Measurements from ENCODE around the gene LSR.
"Not testable (repeated sequence)": the region's sequence is repeated elsewhere in the genome, so short reads cannot be mapped to it uniquely, and the experiment has no call there.

LSR gene

DNA sequence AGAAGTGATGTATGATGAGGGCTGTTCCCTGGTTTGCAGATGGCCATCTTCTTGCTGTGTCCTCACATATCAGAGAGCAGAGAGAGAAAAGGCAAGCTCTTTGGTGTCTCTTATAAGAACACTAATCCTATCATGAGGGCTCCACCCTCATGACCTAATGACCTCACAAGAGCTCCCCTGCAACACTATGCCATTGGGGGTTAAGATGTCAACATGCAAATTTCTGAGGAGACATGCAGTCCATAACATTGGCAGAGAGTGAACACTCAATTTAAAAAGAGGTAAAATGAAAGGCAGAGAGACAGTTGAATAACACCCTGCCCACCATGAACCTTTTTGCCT is 31.2 kb upstream of the LSR start:
- DNase-seq (ENCODE audit: low spot score), result no peak

DNA sequence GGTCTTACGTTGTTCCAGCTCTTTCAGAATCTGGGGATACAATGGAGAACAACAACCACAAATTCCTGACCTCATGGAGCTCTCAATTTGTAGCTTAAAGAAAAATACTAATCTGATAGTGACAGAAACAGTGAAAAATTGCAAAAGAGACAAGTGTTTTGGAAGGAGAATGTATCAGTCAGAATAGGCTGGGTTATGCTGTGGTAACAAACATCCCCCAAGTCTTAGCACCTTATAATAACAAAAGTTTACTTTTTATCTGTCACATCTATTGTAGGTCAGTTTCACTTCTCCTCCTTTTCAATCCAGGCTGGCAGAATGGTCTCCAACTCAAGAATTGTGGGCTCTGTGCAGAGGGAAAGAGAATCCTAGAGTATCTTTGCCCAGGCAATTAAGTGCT is 29.8 kb upstream of the LSR start:
- DNase-seq (ENCODE audit: low spot score), result no peak

DNA sequence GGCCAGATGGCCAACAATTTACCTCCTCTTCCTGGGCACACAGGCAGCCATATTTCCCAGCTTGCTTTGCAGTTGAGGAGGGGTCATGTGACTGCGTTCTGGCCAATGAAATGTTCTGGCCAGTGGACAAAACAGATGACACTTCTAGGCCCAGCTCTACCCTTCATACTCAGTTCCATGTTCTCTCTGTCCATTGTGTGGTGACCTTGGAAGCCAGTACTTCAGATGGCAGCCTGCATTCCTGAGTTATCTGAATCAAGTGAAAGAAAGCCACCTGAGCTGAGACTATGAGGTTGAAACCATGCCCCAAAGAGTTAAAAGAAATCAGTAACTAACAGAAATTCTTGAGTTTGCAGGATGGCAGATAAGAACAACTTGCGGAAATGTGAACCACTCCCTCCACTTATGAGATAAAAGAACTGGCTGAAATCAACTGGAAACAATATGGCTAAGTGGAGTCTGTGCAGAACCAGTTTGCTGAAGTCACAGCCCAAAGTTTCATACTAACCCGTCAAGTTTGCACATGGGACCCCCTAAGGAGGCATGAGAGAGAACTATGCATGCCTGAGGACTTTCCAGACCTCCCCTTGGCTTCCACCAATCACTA is 28.4 kb upstream of the LSR start:
- DNase-seq (ENCODE audit: low spot score), result no peak

DNA sequence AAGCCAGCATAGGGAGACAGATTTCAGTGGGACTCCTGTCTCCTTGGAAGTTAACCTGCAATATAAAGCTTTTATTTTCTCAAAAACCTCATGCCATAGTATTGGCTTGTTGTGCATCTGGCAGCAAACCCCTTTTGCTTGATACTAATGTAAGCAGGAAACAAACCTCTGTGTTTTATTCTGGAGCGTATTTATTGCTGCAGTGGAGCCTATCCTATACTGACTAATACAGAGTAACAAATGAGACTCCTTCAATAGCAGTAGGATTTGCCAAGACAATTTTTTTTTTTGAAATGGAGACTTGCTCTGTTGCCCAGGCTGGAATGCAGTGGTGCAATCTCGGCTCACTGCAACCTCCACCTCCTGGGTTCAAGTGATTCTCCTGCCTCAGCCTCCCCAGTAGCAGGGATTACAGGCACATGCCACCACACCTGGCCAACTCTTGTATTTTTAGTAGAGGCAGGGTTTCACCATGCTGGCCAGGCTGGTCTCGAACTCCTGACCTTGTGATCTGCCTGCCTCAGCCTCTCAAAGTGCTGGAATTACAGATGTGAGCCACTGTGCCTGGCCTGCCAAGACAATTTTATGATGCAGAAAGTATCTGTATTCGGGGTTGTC is 27.7 kb upstream of the LSR start:
- DNase-seq (ENCODE audit: low spot score), result not testable (repeated sequence)

DNA sequence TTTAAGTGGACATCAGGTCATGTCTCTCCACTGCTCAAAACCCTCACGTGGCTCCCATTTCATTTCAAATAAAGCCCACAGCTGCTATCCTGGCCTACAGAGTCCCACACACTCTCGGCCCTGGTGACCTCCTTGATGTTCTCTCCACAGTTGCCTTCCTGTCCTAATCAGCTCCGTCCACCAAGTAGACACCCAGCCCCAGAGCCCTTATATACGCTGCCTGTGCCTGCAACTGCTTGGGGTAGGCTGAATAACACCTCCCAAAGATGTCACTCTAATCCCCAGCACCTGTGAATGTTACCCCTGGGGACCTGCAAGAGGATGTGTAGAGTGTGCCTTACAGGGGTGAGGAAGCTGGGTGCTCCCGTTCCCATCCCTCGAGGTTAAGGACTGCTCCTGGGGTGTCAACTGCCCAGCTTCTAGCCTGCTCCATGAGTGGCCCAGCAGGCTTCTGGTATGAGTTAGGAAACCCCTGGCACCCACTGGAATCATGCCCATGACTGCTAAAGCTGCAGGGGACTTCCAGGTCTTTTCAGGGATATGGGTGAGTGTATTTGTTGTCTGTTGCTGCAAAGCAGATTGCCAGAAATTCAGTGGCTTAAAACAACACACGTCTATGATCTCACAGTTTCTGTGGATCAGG is 26.3 kb upstream of the LSR start:
- DNase-seq (ENCODE audit: low spot score), result no peak

DNA sequence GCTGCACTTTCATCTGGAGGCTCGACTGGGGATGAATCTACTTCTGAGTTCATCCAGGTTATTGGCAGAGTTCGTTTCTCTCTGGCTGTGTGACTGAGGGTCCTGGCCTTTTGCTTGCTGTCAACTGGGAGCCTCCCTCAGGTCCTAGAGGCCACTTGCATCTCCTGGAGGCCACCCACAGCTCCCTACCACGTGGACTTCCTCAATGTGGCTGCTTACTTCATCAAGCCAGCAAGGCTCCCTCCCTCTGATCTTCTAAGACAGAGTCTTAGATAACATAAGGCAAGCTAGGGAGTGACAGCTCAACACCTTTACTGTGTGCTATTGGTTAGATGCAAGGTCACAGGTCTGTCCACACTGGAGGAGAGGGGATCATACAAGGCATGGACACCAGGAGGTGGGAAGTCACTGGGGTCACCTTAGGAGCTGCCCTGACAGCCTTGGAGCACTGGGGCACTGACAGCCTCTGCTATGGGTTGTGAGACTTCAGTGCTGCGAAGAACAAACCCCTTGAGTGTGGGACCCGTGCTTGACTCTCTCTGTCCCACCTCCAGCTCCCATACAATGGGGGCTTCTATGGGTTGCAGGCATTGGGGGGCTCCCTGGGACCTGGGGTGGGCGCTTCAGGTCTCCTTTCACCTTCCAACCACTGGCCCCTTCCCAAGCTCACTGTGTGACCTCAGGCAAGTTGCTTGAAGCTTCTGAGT is 25.6 kb upstream of the LSR start:
- DNase-seq (ENCODE audit: low spot score), result no peak

DNA sequence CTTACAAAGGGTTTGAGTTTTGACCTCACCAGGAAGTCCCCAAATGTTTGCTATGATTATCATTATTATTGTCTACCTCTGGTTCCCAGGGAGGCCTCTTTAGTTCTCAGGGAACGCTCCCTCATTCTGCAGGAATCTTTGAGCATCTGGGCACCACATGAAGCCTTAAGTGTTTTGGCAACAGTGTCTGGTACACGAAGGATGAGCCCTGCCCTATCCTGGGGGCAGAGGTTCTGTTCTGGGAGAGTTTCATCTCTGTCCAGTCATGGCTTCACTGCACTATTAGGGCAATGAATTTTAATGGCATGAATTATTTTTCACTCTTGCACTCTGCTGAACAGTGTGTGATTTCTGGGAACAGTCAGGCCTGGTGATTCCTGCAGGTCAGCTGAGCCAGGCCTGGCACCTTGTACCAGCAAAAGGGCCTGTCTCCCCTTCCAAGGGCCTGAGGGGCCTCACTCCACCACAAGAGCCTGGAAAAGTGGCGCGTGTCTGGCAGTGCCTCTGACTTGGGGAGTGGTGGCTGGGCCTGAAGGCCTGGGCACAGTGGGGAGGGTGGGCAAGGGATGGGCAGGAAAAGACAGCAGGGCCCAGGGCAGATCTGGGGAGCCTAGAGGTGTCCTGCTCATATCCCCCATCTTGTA is 24.8 kb upstream of the LSR start:
- DNase-seq (ENCODE audit: low spot score), result peak; percentile 74

DNA sequence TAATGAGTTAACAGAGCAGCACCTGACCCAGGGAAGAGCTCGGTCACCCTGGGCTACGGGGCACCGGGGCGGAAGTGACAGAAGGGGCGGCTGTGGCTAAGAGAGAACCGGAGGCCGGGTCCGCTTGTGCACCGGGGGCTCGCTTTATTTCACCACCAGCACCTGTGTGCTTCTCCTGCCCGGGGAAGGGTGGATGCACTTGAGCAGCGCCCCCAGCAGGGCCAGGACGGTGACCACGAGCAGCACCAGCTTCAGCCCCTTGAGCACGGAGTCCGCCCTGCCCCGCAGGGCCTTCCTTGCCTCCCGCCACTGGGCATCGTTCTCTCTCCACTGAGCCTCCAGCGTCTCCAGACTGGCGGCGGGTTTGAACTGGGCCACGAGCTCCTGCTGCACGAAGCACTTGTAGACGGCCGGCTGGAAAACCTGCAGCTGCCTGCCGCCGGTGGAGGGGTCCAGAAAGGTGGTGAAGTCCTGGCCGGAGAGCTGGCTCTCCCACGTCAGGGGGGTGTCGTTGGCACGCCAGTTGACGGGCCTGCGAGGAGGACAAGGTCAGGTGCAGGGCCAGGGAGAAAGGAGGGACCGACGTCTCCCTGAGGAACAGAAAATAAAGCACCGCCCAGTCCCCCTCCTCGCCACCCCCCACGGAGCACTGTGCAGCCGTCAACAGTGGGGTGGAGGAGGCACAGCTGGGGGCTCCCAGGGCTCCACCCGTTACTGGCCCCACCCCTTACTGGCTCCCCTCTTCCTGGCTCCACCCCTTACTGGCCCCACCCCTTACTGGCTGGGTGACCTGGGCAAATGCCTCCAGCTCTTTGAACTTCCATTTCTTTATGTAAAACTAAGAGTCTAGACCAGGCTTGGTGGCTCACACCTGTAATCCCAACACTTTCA is 23.9 kb upstream of the LSR start:
- no peak for DNase-seq (ENCODE audit: low spot score)

DNA sequence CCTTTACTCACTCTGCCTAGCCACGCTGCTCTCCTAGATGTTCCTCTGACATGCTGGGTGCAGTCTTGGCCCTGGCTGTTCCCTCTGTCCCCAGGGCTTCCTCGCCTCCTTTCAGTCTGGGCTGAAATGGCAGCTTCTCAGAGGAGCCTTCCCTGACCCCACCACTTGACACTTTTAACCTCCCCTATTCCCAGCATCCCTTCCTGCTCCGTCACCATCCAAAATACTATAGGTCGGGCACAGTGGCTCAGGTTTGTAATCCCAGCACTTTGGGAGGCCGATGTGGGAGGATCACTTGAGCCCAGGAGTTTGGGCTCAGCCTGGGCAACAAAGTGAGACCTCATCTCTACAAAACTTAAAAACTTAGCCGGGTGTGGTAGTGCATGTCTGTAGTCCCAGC is 22.9 kb upstream of the LSR start:
- no peak for DNase-seq (ENCODE audit: low spot score)

DNA sequence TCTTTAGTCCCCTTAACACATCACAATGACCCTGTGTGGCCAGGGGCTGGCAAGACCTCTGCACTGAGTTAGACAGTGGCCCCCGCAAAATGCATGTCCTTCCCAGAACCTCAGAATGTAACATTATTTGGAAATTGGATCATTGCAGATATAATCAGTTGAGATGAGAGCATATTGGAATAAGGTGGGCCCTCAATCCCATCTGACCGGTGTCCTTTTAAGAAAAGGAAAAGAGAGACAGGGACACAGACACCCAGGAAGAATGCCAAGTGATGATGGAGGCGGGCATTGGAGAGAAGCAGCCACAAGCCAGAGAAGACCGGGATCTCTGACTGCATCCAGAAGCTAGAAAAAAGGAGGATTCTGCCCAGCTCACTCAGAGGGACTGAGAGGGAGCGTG is 22.1 kb upstream of the LSR start:
- DNase-seq (ENCODE audit: low spot score), result no peak

DNA sequence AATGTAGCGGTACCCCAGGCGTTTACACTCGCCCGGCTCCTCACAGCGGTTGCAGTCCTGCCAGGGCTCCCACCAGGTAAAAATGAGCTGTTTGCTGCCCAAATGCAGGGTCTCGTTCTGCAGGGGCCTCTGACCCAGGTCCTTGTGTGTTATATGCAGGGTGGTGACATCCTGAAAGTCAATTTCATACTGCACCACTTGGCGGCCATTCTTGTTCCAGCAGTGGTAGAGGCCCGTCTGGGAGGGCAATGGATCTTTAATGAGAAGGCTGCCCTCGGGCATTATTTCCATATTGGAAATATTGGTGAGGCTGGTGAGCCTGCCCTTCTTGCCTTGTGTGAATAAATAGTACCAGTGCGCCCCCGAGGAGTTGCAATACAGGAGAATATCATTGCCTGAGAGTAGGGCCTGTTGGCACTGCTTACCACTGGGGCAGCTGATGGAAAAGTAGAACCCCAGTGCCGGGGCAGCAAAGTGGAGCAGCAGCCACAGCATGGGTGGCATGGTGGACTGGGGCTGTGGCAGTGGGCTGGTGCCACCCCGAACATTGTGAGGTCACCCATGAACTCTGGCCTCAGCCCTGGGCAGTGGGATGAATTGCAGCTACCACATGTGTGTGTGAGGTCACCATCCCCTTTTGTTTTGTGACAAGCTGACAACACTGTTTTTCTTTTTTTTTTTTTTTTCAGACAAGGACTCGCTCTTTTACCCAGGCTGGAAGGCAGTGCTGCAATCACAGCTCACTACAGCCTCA is 20.4 kb upstream of the LSR start, which contains the start of gene FAM187B:
TSS of gene FAM187B (minus strand) at position 563 of the 754 bp plus-strand sequence. CDS start at position 504, 59 bp downstream.
- DNase-seq (ENCODE audit: low spot score), result no peak

DNA sequence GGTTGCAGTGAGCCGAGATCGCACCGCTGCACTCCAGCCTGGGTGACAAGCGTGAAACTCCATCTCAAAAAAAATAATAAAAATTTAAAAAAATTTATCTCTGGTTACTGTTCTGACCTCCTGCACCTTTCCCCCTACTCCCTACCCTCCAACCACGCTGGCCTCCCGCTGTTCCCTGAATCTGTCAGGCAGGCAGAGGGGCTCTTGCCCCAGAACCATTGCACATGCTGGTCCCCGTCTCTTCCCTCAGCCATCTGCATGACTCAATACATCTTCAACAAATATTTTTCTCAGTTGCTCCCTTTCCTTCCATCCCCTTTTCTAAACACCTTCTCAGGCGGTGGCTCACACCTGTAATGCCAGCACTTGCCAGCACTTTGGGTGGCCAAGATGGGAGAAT is 19.2 kb upstream of the LSR start:
- DNase-seq (ENCODE audit: low spot score), result no peak

DNA sequence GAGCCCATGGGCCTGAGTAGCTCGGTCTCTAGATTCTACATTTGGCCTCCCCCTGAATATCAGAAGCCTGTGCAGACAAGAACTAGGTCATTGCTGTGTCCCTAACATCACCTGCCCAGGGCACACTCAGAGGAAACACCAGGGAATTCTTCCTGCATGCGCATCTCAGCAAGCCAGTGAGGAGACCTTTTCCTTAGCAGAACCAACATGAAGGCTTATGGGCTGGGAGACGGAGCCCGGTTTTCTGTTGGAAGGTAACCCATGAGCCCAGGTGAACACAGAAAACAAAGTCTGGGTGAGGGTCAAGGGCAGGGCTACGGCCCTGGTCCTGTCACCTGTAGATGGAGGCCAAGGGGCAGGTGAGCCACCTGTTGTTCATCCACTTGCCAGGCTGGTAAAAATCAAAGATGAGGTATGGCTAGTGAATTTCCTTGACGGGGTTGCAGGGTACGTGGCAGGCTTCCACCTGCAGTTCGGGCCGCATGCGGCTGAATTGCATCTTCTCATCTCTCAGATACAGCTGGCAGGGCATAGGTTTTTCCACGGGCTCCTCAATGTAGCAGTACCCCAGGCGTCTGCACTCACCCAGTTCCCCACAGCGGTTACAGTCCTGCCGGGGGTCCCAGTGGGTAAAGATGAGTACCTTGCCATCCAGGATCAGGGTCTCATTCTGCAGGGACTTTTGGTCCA is 16.7 kb upstream of the LSR start:
- DNase-seq (ENCODE audit: low spot score), result no peak

DNA sequence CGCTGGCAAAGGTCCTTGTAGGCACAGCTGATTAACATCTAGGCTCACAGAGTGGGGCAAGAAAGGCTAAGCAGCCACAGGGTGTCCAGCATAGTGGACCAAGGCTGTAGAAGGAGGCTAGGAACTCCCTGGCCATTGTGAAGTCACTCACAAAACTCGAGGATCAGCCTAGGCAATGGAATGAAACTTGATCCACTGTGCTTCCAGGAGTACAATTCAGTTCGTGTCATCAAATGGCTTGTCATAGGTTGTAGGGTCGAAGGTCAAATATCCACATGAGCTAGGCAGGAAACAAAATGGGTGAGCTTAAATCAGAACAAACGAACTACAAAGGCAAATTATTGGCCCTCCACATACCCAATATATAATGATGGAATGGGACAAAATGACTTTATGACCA is 15.9 kb upstream of the LSR start:
- no peak for DNase-seq (ENCODE audit: low spot score)

DNA sequence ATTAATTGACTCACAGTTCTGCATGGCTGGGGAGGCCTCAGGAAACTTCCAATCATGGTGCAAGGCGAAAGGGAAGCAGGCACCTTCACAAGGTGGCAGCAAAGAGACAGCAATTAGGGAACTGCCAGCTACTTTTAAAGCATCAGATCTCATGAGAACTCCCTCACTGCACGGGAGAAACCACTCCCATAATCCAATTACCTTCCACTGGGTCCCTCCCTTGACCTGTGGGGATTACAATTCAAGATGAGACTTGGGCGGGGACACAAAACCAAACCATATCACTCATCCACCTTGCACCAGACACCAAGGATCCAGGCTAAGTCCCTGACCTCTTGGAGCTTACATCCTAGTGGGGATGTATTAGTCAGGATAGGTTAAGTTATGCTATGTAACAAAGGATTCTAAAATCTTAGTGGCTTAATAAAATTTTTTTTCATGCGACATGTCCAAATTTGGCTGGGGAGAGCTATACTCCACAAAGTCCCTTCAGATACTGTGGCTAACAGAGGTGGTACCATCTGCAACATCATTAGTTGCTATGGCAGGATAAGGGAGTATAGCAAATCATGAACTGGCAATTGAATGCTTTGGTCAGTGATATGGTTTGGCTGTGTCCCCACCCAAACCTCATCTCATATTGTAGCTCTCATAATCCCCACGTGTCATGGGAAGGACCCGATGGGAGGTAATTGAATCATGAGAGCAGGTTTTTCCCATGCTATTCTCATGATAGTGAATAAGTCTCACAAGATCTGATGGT is 12.0 kb upstream of the LSR start:
- DNase-seq (ENCODE audit: low spot score), result no peak

DNA sequence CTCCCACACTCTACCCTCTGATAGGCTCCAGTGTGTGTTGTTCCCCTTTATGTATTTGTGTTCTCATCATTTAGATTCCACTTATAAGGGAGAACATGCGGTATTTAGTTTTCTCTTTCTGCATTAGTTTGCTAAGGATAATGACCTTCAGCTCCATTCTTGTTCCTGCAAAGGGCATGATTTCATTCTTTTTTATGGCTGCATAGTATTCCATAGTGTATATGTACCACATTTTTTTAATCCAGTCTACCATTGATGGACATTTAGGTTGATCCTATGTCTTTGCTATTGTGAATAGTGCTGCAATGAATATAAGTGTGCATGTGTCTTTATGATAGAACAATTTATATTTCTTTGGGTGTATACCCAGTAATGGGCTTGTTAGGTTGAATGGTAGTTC is 9.2 kb upstream of the LSR start:
- not testable (repeated sequence) for DNase-seq (ENCODE audit: low spot score)

DNA sequence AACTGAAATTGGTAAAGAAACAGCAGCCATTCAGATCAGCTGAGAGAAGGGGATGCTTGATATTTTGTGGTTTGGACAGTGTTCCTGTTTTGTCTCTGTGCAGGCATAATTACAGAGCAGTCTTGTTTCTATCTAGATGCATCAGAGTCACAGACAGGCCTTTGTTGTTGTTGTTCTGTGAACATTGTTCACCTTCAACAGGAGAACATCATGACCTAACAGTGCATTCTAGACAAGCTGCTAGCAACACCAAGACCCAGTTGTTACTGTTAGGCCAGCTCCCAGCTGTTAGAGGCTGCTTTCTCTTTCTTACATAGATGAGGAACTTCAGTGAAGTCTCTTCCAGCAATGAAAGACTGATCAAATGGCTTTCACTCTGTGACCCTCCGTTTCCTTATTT is 8.5 kb upstream of the LSR start:
- no peak for DNase-seq (ENCODE audit: low spot score)

DNA sequence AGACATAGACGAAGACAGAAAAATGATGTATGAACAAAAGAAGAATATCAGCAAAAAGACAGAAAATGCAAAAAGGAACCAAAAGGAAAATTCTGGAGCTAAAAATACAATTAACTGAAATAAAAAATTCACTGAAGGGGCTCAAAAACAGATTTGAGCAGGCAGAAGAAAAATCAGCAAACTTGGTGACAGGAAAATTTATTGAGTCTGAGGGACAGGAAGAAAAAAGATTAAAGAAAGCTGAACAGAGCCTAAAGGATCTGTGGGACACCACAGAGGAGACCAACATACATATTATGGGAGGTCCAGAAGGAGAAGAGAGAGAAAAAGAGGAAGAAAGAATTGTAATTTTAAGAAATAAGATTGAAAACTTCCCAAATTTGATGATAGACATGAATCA is 7.4 kb upstream of the LSR start:
- DNase-seq (ENCODE audit: low spot score), result no peak

DNA sequence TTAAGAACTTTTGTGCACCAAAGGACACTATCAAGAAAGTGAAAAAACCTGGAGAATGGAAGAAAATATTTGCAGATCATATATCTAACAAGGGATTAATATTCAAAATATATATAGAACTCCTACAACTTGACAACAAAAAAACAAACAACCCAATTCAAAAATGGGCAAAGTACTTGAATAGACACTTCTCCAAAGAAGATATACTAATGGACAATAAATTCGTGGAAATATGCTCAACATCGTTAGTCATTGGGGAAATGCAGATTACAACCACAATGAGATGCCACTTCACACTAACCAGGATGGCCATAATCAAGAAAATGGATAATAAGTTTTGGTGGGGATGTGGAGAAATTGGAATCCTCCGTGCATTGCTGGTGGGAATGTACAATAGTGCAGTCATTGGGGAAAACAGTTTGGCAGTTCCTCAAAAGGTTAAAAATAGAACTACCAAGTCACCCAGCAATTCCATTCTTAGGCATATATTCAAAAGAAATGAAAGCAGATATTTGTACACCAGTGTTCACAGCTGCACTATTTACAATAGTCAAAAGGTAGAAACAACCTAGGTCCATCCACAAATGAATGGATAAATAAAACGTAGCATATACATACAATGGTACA is 2.2 kb upstream of the LSR start:
- no peak for DNase-seq (ENCODE audit: low spot score)

Data from AG20443 (cell line).